Measurements from ENCODE around the gene FCAMR. TPM values are rescaled to one million over a fixed set of nuclear protein-coding genes. Genes with fewer than 3 reads are reported as not detected.
A peak's percentile ranks its signal among the peaks of the same experiment; 100 is the strongest.

The FCAMR gene
- total RNA-seq, 4 donors from 2014 or later: not detected

- intact Hi-C loops (cut with DNase I; ENCODE audit: low total_unique reads): loop anchor here (5.0 kb wide), 2 partner anchors 173 to 183 kb away; no protein-coding TSS in a partner anchor
- no peaks in the 10 kb centered on the region for H3K27me3 ChIP-seq
- DNase-seq: peak in 1 of 2 donors; percentile 22
These were observed 60.4 kb downstream of the FCAMR start for GRCh38 chr1:206909883-206910318.

DNA sequence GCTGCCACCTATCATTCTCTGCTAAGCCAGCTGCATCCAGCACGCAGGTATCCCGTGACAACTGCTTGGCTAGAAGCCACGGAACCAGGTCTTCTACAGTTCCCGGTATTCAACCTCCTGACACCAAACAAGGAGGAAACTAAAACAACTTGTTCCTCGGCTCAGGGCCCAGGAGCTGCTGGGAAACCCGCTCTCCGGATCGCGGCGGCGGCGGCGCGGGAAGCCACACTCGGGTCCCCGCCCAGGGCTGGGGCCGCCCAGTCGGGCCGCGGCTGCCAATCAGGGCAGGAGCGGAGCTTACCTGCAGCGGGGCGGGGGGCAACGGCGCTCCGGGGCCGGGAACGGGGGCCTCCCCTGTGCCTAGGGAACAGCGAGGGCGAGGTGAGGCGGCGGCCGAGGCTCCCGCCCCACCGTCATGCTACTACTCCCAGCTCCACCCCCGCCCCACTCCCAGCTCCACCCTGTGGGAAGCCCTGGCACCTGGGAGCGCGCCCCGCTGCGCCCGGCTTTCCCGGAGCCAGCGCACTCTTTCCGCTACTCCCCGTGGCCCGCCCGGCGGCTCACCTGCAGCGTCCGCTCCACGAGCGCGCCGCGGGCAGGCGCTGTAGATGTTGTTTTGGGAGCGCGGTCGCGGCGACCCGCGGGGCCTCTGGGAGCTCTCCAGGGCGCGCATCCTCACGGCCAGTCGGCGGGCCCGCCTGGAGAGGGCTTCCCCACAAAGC lies 60.9 kb downstream of the FCAMR start:
- Histone ChIP-seq H3K36me3 (no peaks in the 10 kb centered on the region), H3K9me3 (no peaks in the 10 kb centered on the region), H3K27ac (peak overlapping the region in 1 of 2 donors; percentile 50), H3K27me3 (no peaks in the 10 kb centered on the region), H3K4me3 (peak overlapping the region; percentile 18 to 49), H3K4me1 (peaks cover 0 to 7% of the 10 kb centered on the region in 2 donors)
- intact Hi-C loops (cut with DNase I; ENCODE audit: low total_unique reads): loop anchor here (5.0 kb wide), 1 partner anchor 182 kb away; no protein-coding TSS in a partner anchor
- DNase-seq: peak; percentile 39 to 59
- TF ChIP-seq CTCF (IDR thresholded peaks at IDR 0.05) (no peak), POLR2A (IDR thresholded peaks at IDR 0.05) (peak in 1 of 2 donors; percentile 25)

More at GRCh38 chr1:206909883-206910318, 60.4 kb downstream of the FCAMR start:
- no peaks in the 10 kb centered on the region for H3K9me3 ChIP-seq
- H3K4me3 ChIP-seq: peak overlapping the region; percentile 18 to 49
- H3K27ac ChIP-seq: peak overlapping the region in 1 of 2 donors; percentile 50
- TF ChIP-seq POLR2A (IDR thresholded peaks at IDR 0.05): no peak
- TF ChIP-seq CTCF (IDR thresholded peaks at IDR 0.05): no peak
- H3K36me3 ChIP-seq: no peaks in the 10 kb centered on the region
- peaks cover 0 to 7% of the 10 kb centered on the region in 2 donors for H3K4me1 ChIP-seq

GRCh38 chr1:206908038-206908437 lies 62.2 kb downstream of the FCAMR start:
- TF ChIP-seq POLR2A (IDR thresholded peaks at IDR 0.05) (no peak), CTCF (IDR thresholded peaks at IDR 0.05) (no peak)
- intact Hi-C loops (cut with DNase I; ENCODE audit: low total_unique reads): loop anchor here (5.0 kb wide), 1 partner anchor 181 kb away; no protein-coding TSS in a partner anchor
- DNase-seq: no peak

More at GRCh38 chr1:206908038-206908437, 62.2 kb downstream of the FCAMR start:
- H3K27ac ChIP-seq: no peak overlapping the region
- no peaks in the 10 kb centered on the region for H3K9me3 ChIP-seq
- H3K27me3 ChIP-seq: no peaks in the 10 kb centered on the region
- no peaks in the 10 kb centered on the region for H3K36me3 ChIP-seq
- H3K4me3 ChIP-seq: no peak overlapping the region
- peaks cover 0 to 7% of the 10 kb centered on the region in 2 donors for H3K4me1 ChIP-seq

Other genes starting within 250 kb of the FCAMR start
- gene IL19, start 199.7 kb downstream of the FCAMR start, total RNA-seq: under 1 TPM in 1 of 4 donors, not detected in 3; 0.76 TPM
- gene IL10, start 198.0 kb downstream of the FCAMR start, total RNA-seq: 1 to 10 TPM in 1 of 4 donors, under 1 TPM in 1, not detected in 2; 0.55 to 3.2 TPM
- gene IL20, start 104.8 kb downstream of the FCAMR start, total RNA-seq: 10 to 100 TPM in 1 of 4 donors, not detected in 3; 40.6 TPM
- gene IL24, start 73.0 kb downstream of the FCAMR start, total RNA-seq: not detected
- 1 to 10 TPM in 2 of 4 donors, under 1 TPM in 1, not detected in 1; 0.59 to 1.7 (median 1.7) TPM for gene FCMR, start 48.5 kb downstream of the FCAMR start, total RNA-seq
- 1 to 10 TPM in 3 of 4 donors, under 1 TPM in 1; 0.69 to 7.1 (median 3.1) TPM for gene PIGR, start 24.0 kb downstream of the FCAMR start, total RNA-seq
- under 1 TPM in 1 of 4 donors, not detected in 3; 0.62 TPM for gene C1orf116, start 62.3 kb upstream of the FCAMR start, total RNA-seq
- 10 to 100 TPM in 1 of 4 donors, 1 to 10 TPM in 3; 3.3 to 17.1 (median 7.6) TPM for gene YOD1, start 80.7 kb upstream of the FCAMR start, total RNA-seq
- 10 to 100 TPM in 1 of 4 donors, 1 to 10 TPM in 1, under 1 TPM in 2; 0.51 to 10.7 (median 2.9) TPM for gene PFKFB2, start 82.8 kb upstream of the FCAMR start, total RNA-seq
- gene C4BPB, start 118.4 kb upstream of the FCAMR start, total RNA-seq: not detected
- gene C4BPA, start 133.8 kb upstream of the FCAMR start, total RNA-seq: 1 to 10 TPM in 1 of 4 donors, not detected in 3; 1.5 TPM

All from uterus (tissue), 4 donors.